ENCODE results near the gene FERD3L. TPM values are rescaled to one million over a fixed set of nuclear protein-coding genes. Genes with fewer than 3 reads are reported as not detected.

FERD3L gene
- total RNA-seq, 4 donors from 2014 or later: not detected

DNA sequence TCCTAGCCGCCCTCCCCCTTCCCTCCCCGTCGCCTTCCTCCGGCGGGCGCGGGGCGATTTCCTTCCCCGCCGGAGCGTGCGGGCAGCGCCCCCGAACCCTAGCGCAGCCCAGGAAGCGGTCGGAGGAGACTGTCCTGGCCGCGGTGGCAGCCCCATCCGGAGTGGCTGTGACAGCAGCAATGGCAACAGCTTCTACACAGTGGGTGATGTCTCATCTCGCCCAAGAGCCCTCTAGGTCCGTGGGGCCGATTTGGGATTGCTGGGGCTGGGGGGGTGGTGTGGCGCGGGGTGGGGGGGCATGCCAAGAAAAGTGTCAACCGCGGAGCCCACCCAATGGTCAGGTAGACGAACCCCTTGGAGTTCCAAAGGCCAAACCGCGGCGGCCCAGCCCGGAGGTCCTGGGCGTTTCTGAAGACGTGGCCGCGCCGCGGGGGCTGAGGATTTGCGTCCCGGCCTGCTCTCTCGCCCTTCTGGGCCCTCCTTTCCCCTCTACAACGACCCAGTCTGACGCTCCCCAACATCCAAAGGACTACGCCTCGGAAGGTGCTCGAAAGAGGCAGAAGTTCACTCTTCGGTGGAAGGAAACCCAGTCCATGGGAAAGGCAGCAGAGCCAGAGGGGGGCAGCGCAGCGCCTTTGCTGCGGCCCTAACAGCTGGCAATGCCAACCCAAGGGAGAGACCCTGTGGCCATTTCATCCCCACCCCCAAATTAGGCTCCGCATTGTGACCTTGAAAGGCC lies 27.2 kb downstream of the FERD3L start:
- H3K4me1 ChIP-seq: peaks cover 0 to 39% (median 3%) of the 10 kb centered on the region in 3 donors
- peak; percentile 20 for ATAC-seq
- no peaks in the 10 kb centered on the region for H3K9me3 ChIP-seq
- 20% methylated on average over 4 of the region's 51 CpGs; no CpG with 5 or more reads in 1 of the 2 donors for WGBS, 2 donors (ENCODE audit: low coverage in 1 of 2)
- H3K4me3 ChIP-seq: peak overlapping the region; percentile 42 to 72
- peak overlapping the region in 3 of 4 donors; percentile 82 to 86 (median 84) for H3K27ac ChIP-seq
- H3K36me3 ChIP-seq: no peaks in the 10 kb centered on the region
- H3K27me3 ChIP-seq: peaks cover 77% of the 10 kb centered on the region
- TF ChIP-seq POLR2A (IDR thresholded peaks at IDR 0.05) (no peak), EP300 (IDR thresholded peaks at IDR 0.05) (no peak), POLR2AphosphoS5 (IDR thresholded peaks at IDR 0.05) (no peak)
- TF ChIP-seq, protein P1, sequence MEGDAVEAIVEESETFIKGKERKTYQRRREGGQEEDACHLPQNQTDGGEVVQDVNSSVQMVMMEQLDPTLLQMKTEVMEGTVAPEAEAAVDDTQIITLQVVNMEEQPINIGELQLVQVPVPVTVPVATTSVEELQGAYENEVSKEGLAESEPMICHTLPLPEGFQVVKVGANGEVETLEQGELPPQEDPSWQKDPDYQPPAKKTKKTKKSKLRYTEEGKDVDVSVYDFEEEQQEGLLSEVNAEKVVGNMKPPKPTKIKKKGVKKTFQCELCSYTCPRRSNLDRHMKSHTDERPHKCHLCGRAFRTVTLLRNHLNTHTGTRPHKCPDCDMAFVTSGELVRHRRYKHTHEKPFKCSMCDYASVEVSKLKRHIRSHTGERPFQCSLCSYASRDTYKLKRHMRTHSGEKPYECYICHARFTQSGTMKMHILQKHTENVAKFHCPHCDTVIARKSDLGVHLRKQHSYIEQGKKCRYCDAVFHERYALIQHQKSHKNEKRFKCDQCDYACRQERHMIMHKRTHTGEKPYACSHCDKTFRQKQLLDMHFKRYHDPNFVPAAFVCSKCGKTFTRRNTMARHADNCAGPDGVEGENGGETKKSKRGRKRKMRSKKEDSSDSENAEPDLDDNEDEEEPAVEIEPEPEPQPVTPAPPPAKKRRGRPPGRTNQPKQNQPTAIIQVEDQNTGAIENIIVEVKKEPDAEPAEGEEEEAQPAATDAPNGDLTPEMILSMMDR (IDR thresholded peaks at IDR 0.05): no peak

DNA sequence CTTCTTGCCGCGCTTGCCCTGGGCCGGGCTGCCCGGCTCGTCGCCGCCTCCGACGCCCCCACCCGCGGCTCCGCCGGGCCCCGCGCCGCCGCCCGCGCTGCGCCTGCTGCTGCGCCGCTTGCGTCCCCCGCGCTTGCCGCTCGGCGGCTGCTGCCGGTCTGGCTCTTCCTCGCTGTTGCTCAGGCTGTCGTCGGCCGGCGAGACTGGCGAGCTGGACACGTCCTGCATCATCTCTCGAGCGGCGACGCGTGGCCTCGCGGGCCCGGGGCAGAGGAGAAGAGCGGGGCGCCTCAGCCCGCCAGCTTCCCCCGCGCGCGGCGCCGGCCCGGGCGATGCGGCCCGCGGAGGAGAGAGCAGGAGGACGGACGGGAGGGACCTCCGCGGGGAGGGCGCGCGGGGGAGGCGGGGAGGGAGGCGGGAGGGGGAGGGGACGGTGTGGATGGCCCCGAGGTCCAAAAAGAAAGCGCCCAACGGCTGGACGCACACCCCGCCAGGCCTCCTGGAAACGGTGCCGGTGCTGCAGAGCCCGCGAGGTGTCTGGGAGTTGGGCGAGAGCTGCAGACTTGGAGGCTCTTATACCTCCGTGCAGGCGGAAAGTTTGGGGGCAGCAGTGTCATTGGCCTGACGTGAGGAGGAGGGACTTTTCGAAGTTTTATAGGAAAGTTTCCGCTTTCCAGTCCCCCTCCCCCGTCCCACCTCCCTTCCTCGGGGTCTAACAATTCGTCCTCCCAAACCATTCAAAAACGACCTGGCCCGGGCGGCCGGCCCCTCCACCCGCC lies 27.9 kb downstream of the FERD3L start, which contains the start of gene TWIST1:
TWIST1 (minus strand) TSS at position 546 of the 779 bp plus-strand sequence; CDS start at position 231, 315 bp downstream.
- H3K27me3 ChIP-seq: peaks cover 79% of the 10 kb centered on the region
- peak within 1 kb of the TSS; percentile 52 to 72 for H3K4me3 ChIP-seq
- no peaks in the 10 kb centered on the region for H3K9me3 ChIP-seq
- peak; percentile 80 for ATAC-seq
- TF ChIP-seq POLR2A (IDR thresholded peaks at IDR 0.05) (no peak), EP300 (IDR thresholded peaks at IDR 0.05) (no peak), POLR2AphosphoS5 (IDR thresholded peaks at IDR 0.05) (peak; percentile 43)
- TF ChIP-seq, protein P1 (IDR thresholded peaks at IDR 0.05): peak in 1 of 4 experiments; percentile 19
- H3K4me1 ChIP-seq: peaks cover 0 to 47% (median 3%) of the 10 kb centered on the region in 3 donors
- H3K36me3 ChIP-seq: no peaks in the 10 kb centered on the region
- 1 to 3% methylated on average over 11 of the region's 91 CpGs for WGBS, 2 donors (ENCODE audit: low coverage in 1 of 2)
- H3K27ac ChIP-seq: peak within 1 kb of the TSS in 3 of 4 donors; percentile 82 to 86 (median 84)

DNA sequence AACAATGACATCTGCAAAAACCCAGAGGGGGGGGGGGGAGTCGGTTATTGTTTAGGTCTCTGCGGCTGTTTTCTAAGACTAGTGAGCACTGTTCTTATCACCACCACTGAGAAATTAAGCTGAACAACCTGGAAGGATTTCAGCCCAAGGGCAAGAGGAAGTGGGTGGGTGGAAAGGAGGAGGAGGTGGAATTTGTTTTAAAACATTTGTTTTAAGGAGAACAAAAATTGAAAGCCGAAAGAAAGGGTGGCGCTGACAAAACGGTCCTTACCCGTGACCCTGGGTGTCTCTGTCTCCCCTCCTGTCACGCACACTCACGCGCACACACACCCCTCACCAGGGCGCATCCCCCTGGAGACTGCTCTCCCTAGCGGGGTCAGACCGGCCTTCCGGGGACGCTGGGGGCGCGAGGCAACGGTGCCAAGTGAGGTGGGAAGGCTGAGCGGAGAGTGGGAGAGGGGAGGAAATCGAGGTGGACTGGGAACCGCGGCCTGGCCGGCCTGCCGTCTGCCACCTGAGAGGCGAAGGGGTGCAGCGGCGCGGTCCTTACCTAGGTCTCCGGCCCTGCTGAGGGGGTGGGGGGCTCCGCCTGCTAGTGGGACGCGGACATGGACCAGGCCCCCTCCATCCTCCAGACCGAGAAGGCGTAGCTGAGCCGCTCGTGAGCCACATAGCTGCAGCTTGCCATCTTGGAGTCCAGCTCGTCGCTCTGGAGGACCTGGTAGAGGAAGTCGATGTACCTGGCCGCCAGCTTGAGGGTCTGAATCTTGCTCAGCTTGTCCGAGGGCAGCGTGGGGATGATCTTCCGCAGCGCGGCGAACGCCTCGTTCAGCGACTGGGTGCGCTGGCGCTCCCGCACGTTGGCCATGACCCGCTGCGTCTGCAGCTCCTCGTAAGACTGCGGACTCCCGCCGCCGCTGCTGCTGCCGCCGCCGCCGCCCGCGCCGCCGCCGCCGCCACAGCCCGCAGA lies 28.8 kb downstream of the FERD3L start:
- Histone ChIP-seq H3K27ac (peak overlapping the region in 3 of 4 donors; percentile 82 to 86 (median 84)), H3K9me3 (no peaks in the 10 kb centered on the region), H3K27me3 (peaks cover 80% of the 10 kb centered on the region), H3K4me3 (peak overlapping the region; percentile 52 to 72), H3K36me3 (no peaks in the 10 kb centered on the region), H3K4me1 (peaks cover 0 to 53% (median 3%) of the 10 kb centered on the region in 3 donors)
- WGBS, 2 donors (ENCODE audit: low coverage in 1 of 2): 0 to 2% methylated on average over 8 to 9 of the region's 70 CpGs
- no peak for TF ChIP-seq POLR2AphosphoS5 (IDR thresholded peaks at IDR 0.05)
- no peak for TF ChIP-seq POLR2A (IDR thresholded peaks at IDR 0.05)
- TF ChIP-seq EP300 (IDR thresholded peaks at IDR 0.05): no peak
- TF ChIP-seq, protein P1 (IDR thresholded peaks at IDR 0.05): no peak
- ATAC-seq: peak; percentile 4

DNA sequence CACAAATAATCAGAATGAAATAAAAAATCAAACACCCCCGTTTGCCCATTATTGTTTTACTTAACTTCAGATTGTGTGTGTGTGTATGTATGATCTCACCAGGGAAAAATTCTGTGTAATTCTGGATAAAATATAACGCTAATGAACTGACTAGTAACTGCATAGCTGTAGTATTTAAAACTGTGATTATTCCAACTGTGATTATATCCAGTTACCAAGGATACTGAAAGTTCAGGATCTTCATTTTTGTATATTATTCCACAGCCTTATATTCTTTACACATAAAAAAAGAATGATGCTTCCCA lies 30.7 kb downstream of the FERD3L start:
- ATAC-seq: no peak

More for the DNA sequence above, 30.7 kb downstream of the FERD3L start:
- TF ChIP-seq, protein P1 (IDR thresholded peaks at IDR 0.05): no peak
- no peak for TF ChIP-seq EP300 (IDR thresholded peaks at IDR 0.05)
- no peak for TF ChIP-seq POLR2AphosphoS5 (IDR thresholded peaks at IDR 0.05)
- TF ChIP-seq POLR2A (IDR thresholded peaks at IDR 0.05): no peak
- Histone ChIP-seq H3K27me3 (peaks cover 83% of the 10 kb centered on the region), H3K4me3 (peak overlapping the region in 1 of 2 donors; percentile 72), H3K9me3 (no peaks in the 10 kb centered on the region), H3K27ac (peak overlapping the region in 1 of 4 donors; percentile 12), H3K4me1 (peaks cover 0 to 53% (median 3%) of the 10 kb centered on the region in 3 donors), H3K36me3 (no peaks in the 10 kb centered on the region)
- 13 to 25% methylated on average over 2 of the region's 2 CpGs for WGBS, 2 donors (ENCODE audit: low coverage in 1 of 2)

All from gastroesophageal sphincter (tissue), 4 donors.